AG10803 (cell line): ENCODE measurements around the gene TANGO2.

ENCODE experiments used
- DNase-seq: peaks from one replicate; pipeline ENCODE4 v3.0.0; 2010; ENCODE audit warnings: low read depth
- H3K4me3 ChIP-seq: 2 replicates; pipeline ENCODE4 v1.5.1; 2011; ENCODE audit warnings: mild to moderate bottlenecking, low read length, control low read depth
- CTCF ChIP-seq: conservative IDR thresholded peaks from 2 replicates; pipeline ENCODE4 v1.5.1; 2011; ENCODE audit warnings: mild to moderate bottlenecking, low read length, control low read depth, inconsistent platforms

Gene TANGO2

GRCh38 chr22:20080445-20080775 lies 59.5 kb downstream of the TANGO2 start:
- peak; percentile 49 for DNase-seq
- TF ChIP-seq CTCF, result no peak
- H3K4me3 ChIP-seq, result peak overlapping the region; percentile 73

- TF ChIP-seq CTCF, result no peak
- peak; percentile 53 for DNase-seq
- H3K4me3 ChIP-seq, result peak overlapping the region; percentile 73
Measured at GRCh38 chr22:20080776-20081654, 60.1 kb downstream of the TANGO2 start.

GRCh38 chr22:20083157-20083890 lies 62.4 kb downstream of the TANGO2 start:
- H3K4me3 ChIP-seq, result no peak overlapping the region
- no peak for DNase-seq
- no peak for TF ChIP-seq CTCF

- no peak overlapping the region for H3K4me3 ChIP-seq
- DNase-seq, result no peak
Measured at GRCh38 chr22:20083891-20084546, 63.1 kb downstream of the TANGO2 start.

GRCh38 chr22:20084547-20085413 lies 63.9 kb downstream of the TANGO2 start:
- no peak overlapping the region for H3K4me3 ChIP-seq
- TF ChIP-seq CTCF, result peak; percentile 37
- DNase-seq, result no peak

More at GRCh38 chr22:20083891-20084546, 63.1 kb downstream of the TANGO2 start:
- TF ChIP-seq CTCF, result no peak

- DNase-seq, result no peak
- no peak for TF ChIP-seq CTCF
- no peak overlapping the region for H3K4me3 ChIP-seq
Measured at GRCh38 chr22:20085651-20086050, 64.7 kb downstream of the TANGO2 start.
